ENCODE measurements around the gene APOLD1.

APOLD1 gene

GRCh38 chr12:12839873-12840579, 54.6 kb downstream of the APOLD1 start:
- no peak for DNase-seq (ENCODE audit: low read depth)

- DNase-seq (ENCODE audit: low read depth) = no peak
Observed at GRCh38 chr12:12840580-12840899, 55.1 kb downstream of the APOLD1 start.

Data from CMK (cell line).